Skin epidermis (tissue), 12 donors: Measurements from ENCODE around the gene BRMS1.
"Not testable (repeated sequence)": the region's sequence is repeated elsewhere in the genome, so short reads cannot be mapped to it uniquely, and the experiment has no call there.

Source experiments
- H3K27ac ChIP-seq, 21 experiments: fragments of 200-600 bp; sonication (generic) in 11 of 21; one replicate each; pipeline ENCODE4 v1.5.0; 2020; ENCODE audit warnings: mild to moderate bottlenecking in 3 of 21, inconsistent platforms in 2 of 21, moderate library complexity in 2 of 21
- H3K4me3 ChIP-seq, 7 experiments: fragments of 200-600 bp; sonication (generic) in 2 of 7; one replicate each; pipeline ENCODE4 v1.5.0; 2020; ENCODE audit warnings: inconsistent platforms in 2 of 7, mild to moderate bottlenecking in 2 of 7, moderate library complexity in 1 of 7

BRMS1 gene

GRCh38 chr11:66344550-66345315, at the start of gene BRMS1:
TSS of gene BRMS1 (minus strand) at chr11:66345104. CDS start at chr11:66342234, 2,870 bp downstream.
- H3K27ac ChIP-seq = peak within 1 kb of the TSS; percentile 41 to 94 (median 84)
- peak within 1 kb of the TSS; percentile 80 to 98 (median 85) for H3K4me3 ChIP-seq

- no peak overlapping the region for H3K27ac ChIP-seq
- no peak overlapping the region for H3K4me3 ChIP-seq
Observed at GRCh38 chr11:66393954-66394353, 49.0 kb upstream of the BRMS1 start.

DNA sequence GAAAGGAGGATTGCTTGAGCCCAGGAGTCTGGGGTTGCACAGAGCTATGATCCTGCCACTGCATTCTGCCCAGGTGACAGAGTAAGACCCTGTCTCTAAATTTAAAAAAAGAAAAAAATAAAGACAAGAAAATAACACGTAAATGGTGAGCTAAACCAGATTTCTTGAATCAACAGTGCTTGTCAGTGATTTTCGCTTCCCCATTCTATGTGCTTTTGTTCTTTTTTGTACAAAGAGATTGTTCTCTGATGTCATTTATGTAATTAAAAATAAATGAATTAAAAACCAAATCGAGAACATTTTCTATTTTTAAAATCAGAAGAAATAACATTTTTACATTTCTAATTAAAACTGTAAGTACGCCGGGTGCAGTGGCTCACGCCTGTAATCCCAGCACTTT, 46.4 kb upstream of the BRMS1 start:
- Histone ChIP-seq H3K27ac (no peak overlapping the region), H3K4me3 (no peak overlapping the region)

DNA sequence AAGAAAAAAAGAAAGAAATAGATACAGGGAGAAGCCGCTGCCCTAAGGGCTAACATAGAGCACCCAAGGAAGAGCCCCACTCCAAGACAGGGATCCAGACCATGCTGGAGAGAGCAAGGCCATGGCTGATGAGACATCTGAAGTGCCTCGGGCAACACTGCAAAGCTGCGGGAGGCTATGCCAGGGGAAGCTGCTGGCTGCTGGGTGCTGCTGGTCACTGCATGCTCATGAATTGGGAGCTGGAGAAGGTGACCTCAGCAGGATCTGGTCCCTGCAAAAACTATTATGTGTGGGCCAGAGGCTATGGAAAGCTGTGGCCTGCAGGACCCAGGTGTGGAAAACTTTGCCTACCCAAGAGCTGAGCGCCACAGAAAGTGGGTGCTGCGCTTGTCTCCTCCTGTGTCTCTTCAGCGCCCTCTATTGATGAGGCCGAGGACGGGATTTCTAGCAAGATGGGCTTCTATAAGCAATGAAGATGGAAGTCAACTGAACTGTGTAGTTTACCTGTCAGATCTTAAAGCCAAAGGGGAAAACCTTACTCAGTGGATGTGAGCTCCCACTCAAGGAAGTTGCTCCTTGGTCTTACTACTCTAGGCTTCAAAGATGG, 44.0 kb upstream of the BRMS1 start:
- Histone ChIP-seq H3K27ac (no peak overlapping the region), H3K4me3 (no peak overlapping the region)

GRCh38 chr11:66386171-66387069, 41.5 kb upstream of the BRMS1 start:
- Histone ChIP-seq H3K27ac (peak overlapping the region in 1 of 21 experiments; percentile 10), H3K4me3 (no peak overlapping the region)

DNA sequence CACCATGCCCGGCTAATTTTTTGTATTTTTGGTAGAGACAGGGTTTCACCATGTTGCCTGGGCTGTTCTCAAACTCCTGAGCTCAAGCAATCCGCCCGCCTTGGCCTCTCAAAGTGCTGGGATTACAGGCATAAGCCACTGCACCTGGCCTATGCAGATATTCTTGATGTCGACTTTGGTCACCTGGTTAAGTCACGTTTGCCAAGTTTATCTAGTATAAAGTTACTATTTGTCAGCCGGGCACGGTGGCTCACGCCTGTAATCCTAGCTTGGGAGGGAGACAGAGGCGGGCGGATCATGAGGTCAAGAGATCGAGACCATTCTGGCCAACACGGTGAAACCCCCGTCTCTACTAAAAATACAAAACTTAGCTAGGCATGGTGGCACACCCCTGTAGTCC, 39.4 kb upstream of the BRMS1 start:
- H3K27ac ChIP-seq, H3K4me3 ChIP-seq: not testable (repeated sequence)

GRCh38 chr11:66380264-66380663, 35.4 kb upstream of the BRMS1 start:
- not testable (repeated sequence) for H3K27ac ChIP-seq, H3K4me3 ChIP-seq

DNA sequence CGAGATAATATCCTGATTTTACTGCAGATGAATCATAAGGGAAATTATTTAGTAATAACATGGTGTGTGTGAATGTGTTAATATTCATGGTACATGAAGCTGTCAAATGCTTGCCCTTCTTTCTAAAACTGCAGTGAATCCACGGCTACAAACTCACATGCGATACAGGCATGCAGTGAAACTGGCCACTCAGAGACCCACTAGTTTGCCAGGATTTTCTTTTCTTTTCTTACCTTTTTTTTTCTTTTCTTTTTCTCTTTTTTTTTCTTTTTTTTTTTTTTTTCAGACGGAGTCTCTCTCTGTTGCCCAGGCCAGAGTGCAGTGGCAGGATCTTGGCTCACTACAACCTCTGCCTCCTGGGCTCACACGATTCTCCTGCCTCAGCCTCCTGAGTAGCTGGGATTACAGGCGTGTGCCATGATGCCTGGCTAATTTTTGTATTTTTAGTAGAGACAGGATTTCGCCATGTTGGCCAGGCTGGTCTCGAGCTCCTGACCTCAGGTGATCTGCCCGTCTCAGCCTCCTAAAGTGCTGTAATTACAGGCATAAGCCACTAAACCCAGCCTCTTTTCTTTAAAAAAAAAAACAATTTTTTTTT, 28.9 kb upstream of the BRMS1 start:
- H3K27ac ChIP-seq, H3K4me3 ChIP-seq: not testable (repeated sequence)

DNA sequence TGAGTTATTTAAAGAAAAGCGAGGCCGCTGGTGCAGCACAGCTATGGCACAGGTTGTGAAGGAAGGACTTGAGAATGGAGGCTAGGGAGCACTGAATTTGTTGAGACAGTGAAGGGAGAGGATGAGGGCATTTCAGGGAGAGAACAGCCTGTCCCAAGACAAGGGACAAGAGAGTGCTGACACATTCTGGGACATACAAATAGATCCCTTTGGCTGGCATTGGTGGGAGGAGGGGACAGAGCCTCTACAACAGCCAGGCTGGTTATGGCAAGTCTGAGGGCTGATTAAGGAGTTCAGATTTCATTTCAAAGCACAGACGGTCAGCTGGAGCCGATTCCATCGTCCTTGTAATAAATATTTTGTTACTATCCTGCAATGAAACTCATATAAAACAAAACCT, 28.4 kb upstream of the BRMS1 start:
- no peak overlapping the region for H3K4me3 ChIP-seq

GRCh38 chr11:66371627-66372415, 26.9 kb upstream of the BRMS1 start, which contains the start of gene SLC29A2:
TSS of gene SLC29A2 (minus strand) at chr11:66371760. CDS start at chr11:66371591, 169 bp downstream.
- Histone ChIP-seq H3K27ac (peak within 1 kb of the TSS in 15 of 21 experiments; percentile 28 to 81 (median 54)), H3K4me3 (peak within 1 kb of the TSS; percentile 47 to 74 (median 70))

More for the DNA sequence above, 28.4 kb upstream of the BRMS1 start:
- no peak overlapping the region for H3K27ac ChIP-seq

GRCh38 chr11:66369073-66369894, 24.4 kb upstream of the BRMS1 start:
- no peak overlapping the region for H3K4me3 ChIP-seq

GRCh38 chr11:66368484-66368883, 23.6 kb upstream of the BRMS1 start:
- Histone ChIP-seq H3K4me3 (no peak overlapping the region), H3K27ac (no peak overlapping the region)

More at GRCh38 chr11:66369073-66369894, 24.4 kb upstream of the BRMS1 start:
- no peak overlapping the region for H3K27ac ChIP-seq

DNA sequence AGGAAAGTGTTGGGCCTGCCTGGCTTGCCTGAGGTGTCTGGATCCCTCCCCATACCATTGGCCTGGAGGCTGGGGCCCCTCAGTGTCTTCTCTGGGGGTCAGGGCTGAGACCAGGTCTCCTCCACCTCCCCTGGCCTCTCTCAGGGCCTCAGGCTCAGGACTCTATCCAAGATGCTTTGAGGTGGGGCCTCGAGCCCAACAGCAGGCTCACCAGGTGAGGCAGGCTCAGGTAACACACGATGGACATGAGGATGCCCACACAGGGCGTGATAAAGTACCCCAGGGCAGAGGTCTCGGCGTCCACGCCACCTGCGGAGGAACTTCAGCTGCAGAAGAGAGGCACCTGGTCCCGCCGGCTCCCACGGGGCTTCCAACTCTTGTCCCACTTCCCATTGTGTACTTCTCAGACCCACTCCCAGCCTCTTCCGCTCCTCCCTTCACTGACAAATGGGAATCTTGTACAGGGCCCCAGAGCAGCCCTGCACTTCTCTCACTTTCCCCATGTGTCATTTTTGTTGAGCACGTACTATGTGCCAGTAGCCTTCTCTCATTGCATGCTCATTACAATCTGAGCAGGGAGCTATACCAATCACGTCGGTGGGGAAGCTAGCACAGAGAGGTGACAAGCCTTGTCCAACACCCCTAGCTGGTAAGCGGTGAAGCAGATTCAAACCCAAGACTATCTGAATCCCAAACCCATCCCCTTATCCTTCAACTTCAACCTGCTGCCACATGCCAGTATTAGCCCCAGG, 22.8 kb upstream of the BRMS1 start:
- H3K27ac ChIP-seq = no peak overlapping the region
- no peak overlapping the region for H3K4me3 ChIP-seq

- no peak overlapping the region for H3K27ac ChIP-seq
- no peak overlapping the region for H3K4me3 ChIP-seq
Observed at GRCh38 chr11:66366844-66367477, 22.1 kb upstream of the BRMS1 start.

GRCh38 chr11:66365711-66366619, 21.1 kb upstream of the BRMS1 start:
- Histone ChIP-seq H3K27ac (no peak overlapping the region), H3K4me3 (no peak overlapping the region)

GRCh38 chr11:66365166-66365565, 20.3 kb upstream of the BRMS1 start:
- no peak overlapping the region for H3K27ac ChIP-seq
- H3K4me3 ChIP-seq = no peak overlapping the region
